Kidney epithelial cell (primary cell): ENCODE results near the gene BPTF. TPM values are rescaled to one million over a fixed set of nuclear protein-coding genes. Genes with fewer than 3 reads are reported as not detected.
"Not testable (repeated sequence)": the region's sequence is repeated elsewhere in the genome, so short reads cannot be mapped to it uniquely, and the experiment has no call there.

ENCODE experiments used
- DNase-seq: peaks from one replicate; pipeline ENCODE4 v3.0.0-alpha.2; 2010; ENCODE audit warnings: low read depth
- H3K27me3 ChIP-seq: 2 replicates; pipeline ENCODE4 v1.6.0; 2011; ENCODE audit warnings: low read length; ENCODE audit not compliant: control insufficient read depth, insufficient read depth
- H3K36me3 ChIP-seq: 2 replicates; pipeline ENCODE4 v1.5.1; 2011; ENCODE audit warnings: low read length; ENCODE audit not compliant: control insufficient read depth, insufficient read depth
- H3K4me3 ChIP-seq: 2 replicates; pipeline ENCODE4 v1.5.1; 2011; ENCODE audit warnings: low read depth, mild to moderate bottlenecking, control low read depth, low read length
- CTCF ChIP-seq: IDR thresholded peaks from 2 replicates; pipeline ENCODE4 v1.5.1; 2011; ENCODE audit warnings: mild to moderate bottlenecking, moderate library complexity, low read length, control low read depth, inconsistent platforms; ENCODE audit not compliant: insufficient read depth, poor library complexity, severe bottlenecking
- total RNA-seq: library from RNA; depleted of rRNA; stranded (reverse); fragments of >200 nt; gene quantifications from 2 replicates; pipeline ENCODE4 v1.2.3, GENCODE V29; 2015

Gene BPTF
- total RNA-seq, 1 donor from 2014 or later, result 41.3 TPM

- TF ChIP-seq CTCF, result no peak
- H3K4me3 ChIP-seq, result peak overlapping the region; percentile 80
- H3K36me3 ChIP-seq, result no peaks in the 10 kb centered on the region
- H3K27me3 ChIP-seq, result no peaks in the 10 kb centered on the region
- DNase-seq, result no peak
Observed at GRCh38 chr17:67993153-67993997, 168.1 kb downstream of the BPTF start.

GRCh38 chr17:67993998-67994361, 168.7 kb downstream of the BPTF start:
- DNase-seq, result no peak
- H3K36me3 ChIP-seq, result no peaks in the 10 kb centered on the region

GRCh38 chr17:67994817-67995569, 169.7 kb downstream of the BPTF start:
- DNase-seq, result no peak
- no peaks in the 10 kb centered on the region for H3K27me3 ChIP-seq
- no peak for TF ChIP-seq CTCF
- peak overlapping the region; percentile 36 for H3K4me3 ChIP-seq
- no peaks in the 10 kb centered on the region for H3K36me3 ChIP-seq

More at GRCh38 chr17:67993998-67994361, 168.7 kb downstream of the BPTF start:
- peak overlapping the region; percentile 80 for H3K4me3 ChIP-seq
- no peak for TF ChIP-seq CTCF
- H3K27me3 ChIP-seq, result no peaks in the 10 kb centered on the region

- H3K36me3 ChIP-seq, result no peaks in the 10 kb centered on the region
- no peak for TF ChIP-seq CTCF
- DNase-seq, result no peak
- H3K4me3 ChIP-seq, result peak overlapping the region; percentile 36
- no peaks in the 10 kb centered on the region for H3K27me3 ChIP-seq
Observed at GRCh38 chr17:67995570-67996263, 170.4 kb downstream of the BPTF start.

GRCh38 chr17:67996301-67997171, 171.2 kb downstream of the BPTF start, which contains the start of gene C17orf58:
Gene C17orf58 (minus strand): TSS chr17:67996469. CDS start chr17:67996198, 271 bp downstream.
- DNase-seq, H3K36me3 ChIP-seq, H3K27me3 ChIP-seq: not testable (repeated sequence)
- H3K4me3 ChIP-seq, result peak within 1 kb of the TSS; percentile 36
